GM19240 (cell line): Measurements from ENCODE around the gene AKAIN1.

Experiments used
- DNase-seq: peaks from one replicate; pipeline ENCODE4 v3.0.0; 2011; ENCODE audit warnings: low spot score; ENCODE audit not compliant: insufficient read length

Gene AKAIN1

GRCh38 chr18:5097116-5097703 is 99.8 kb downstream of the AKAIN1 start:
- no peak for DNase-seq

GRCh38 chr18:5095239-5095638 is 101.8 kb downstream of the AKAIN1 start:
- no peak for DNase-seq

GRCh38 chr18:5093902-5094301 is 103.2 kb downstream of the AKAIN1 start:
- DNase-seq: no peak
